HUES48 (cell line): Measurements from ENCODE around the gene AMBRA1.

Experiments used
- H3K27ac ChIP-seq: one replicate; pipeline ENCODE4 v1.7.0; 2013; ENCODE audit warnings: low read depth, low read length, inconsistent platforms
- H3K27me3 ChIP-seq: 2 replicates; pipeline ENCODE4 v1.6.1; 2013; ENCODE audit warnings: mild to moderate bottlenecking, low read length; ENCODE audit not compliant: control insufficient read depth, insufficient read depth
- H3K36me3 ChIP-seq: 2 replicates; pipeline ENCODE4 v1.6.1; 2013; ENCODE audit warnings: low read length; ENCODE audit not compliant: control insufficient read depth, insufficient read depth
- H3K4me1 ChIP-seq: 2 replicates; pipeline ENCODE4 v1.6.1; 2013; ENCODE audit warnings: mild to moderate bottlenecking, low read length; ENCODE audit not compliant: control insufficient read depth, insufficient read depth
- H3K4me3 ChIP-seq: 2 replicates; pipeline ENCODE4 v1.5.1; 2013; ENCODE audit warnings: mild to moderate bottlenecking, low read depth, low read length
- H3K9ac ChIP-seq: 2 replicates; pipeline ENCODE4 v1.6.1; 2013; ENCODE audit warnings: mild to moderate bottlenecking, low read depth, low read length, moderate library complexity
- H3K9me3 ChIP-seq: 2 replicates; pipeline ENCODE4 v1.6.1; 2013; ENCODE audit warnings: low read length; ENCODE audit not compliant: control insufficient read depth, insufficient read depth

AMBRA1 gene

GRCh38 chr11:46485856-46486443, 107.9 kb downstream of the AMBRA1 start:
- H3K9ac ChIP-seq = no peak overlapping the region
- no peaks in the 10 kb centered on the region for H3K36me3 ChIP-seq
- H3K27me3 ChIP-seq = no peaks in the 10 kb centered on the region
- H3K4me1 ChIP-seq = no peaks in the 10 kb centered on the region
- H3K9me3 ChIP-seq = no peaks in the 10 kb centered on the region
- no peak overlapping the region for H3K27ac ChIP-seq
- H3K4me3 ChIP-seq = no peak overlapping the region

GRCh38 chr11:46484101-46484500, 109.7 kb downstream of the AMBRA1 start:
- Histone ChIP-seq H3K9me3 (no peaks in the 10 kb centered on the region), H3K9ac (no peak overlapping the region), H3K36me3 (no peaks in the 10 kb centered on the region), H3K27me3 (no peaks in the 10 kb centered on the region), H3K4me3 (no peak overlapping the region), H3K27ac (no peak overlapping the region), H3K4me1 (no peaks in the 10 kb centered on the region)

- no peak overlapping the region for H3K27ac ChIP-seq
- no peak overlapping the region for H3K9ac ChIP-seq
- no peaks in the 10 kb centered on the region for H3K27me3 ChIP-seq
- H3K9me3 ChIP-seq = no peaks in the 10 kb centered on the region
- H3K4me1 ChIP-seq = no peaks in the 10 kb centered on the region
- H3K36me3 ChIP-seq = no peaks in the 10 kb centered on the region
- no peak overlapping the region for H3K4me3 ChIP-seq
These were observed 112.9 kb downstream of the AMBRA1 start for GRCh38 chr11:46480909-46481308.

- Histone ChIP-seq H3K27me3 (no peaks in the 10 kb centered on the region), H3K4me1 (no peaks in the 10 kb centered on the region), H3K4me3 (no peak overlapping the region), H3K27ac (no peak overlapping the region), H3K9me3 (no peaks in the 10 kb centered on the region), H3K9ac (no peak overlapping the region), H3K36me3 (no peaks in the 10 kb centered on the region)
These were observed 113.6 kb downstream of the AMBRA1 start for GRCh38 chr11:46480166-46480726.

GRCh38 chr11:46479601-46480000, 114.2 kb downstream of the AMBRA1 start:
- H3K9me3 ChIP-seq = no peaks in the 10 kb centered on the region
- no peak overlapping the region for H3K4me3 ChIP-seq
- H3K9ac ChIP-seq = no peak overlapping the region
- no peaks in the 10 kb centered on the region for H3K4me1 ChIP-seq
- no peaks in the 10 kb centered on the region for H3K36me3 ChIP-seq
- no peak overlapping the region for H3K27ac ChIP-seq
- H3K27me3 ChIP-seq = no peaks in the 10 kb centered on the region

GRCh38 chr11:46478196-46478595, 115.6 kb downstream of the AMBRA1 start:
- no peak overlapping the region for H3K4me3 ChIP-seq
- H3K4me1 ChIP-seq = no peaks in the 10 kb centered on the region
- no peak overlapping the region for H3K27ac ChIP-seq
- H3K36me3 ChIP-seq = no peaks in the 10 kb centered on the region
- H3K9ac ChIP-seq = no peak overlapping the region
- no peaks in the 10 kb centered on the region for H3K9me3 ChIP-seq
- H3K27me3 ChIP-seq = no peaks in the 10 kb centered on the region

- Histone ChIP-seq H3K27me3 (no peaks in the 10 kb centered on the region), H3K4me3 (no peak overlapping the region), H3K9me3 (no peaks in the 10 kb centered on the region), H3K36me3 (no peaks in the 10 kb centered on the region), H3K27ac (no peak overlapping the region), H3K9ac (no peak overlapping the region), H3K4me1 (no peaks in the 10 kb centered on the region)
These were observed 116.7 kb downstream of the AMBRA1 start for GRCh38 chr11:46477136-46477535.

- H3K9ac ChIP-seq = no peak overlapping the region
- no peak overlapping the region for H3K27ac ChIP-seq
- H3K4me1 ChIP-seq = no peaks in the 10 kb centered on the region
- no peaks in the 10 kb centered on the region for H3K36me3 ChIP-seq
- no peaks in the 10 kb centered on the region for H3K27me3 ChIP-seq
- H3K9me3 ChIP-seq = no peaks in the 10 kb centered on the region
- H3K4me3 ChIP-seq = no peak overlapping the region
These were observed 117.8 kb downstream of the AMBRA1 start for GRCh38 chr11:46475926-46476545.

GRCh38 chr11:46475051-46475925, 118.5 kb downstream of the AMBRA1 start:
- H3K4me1 ChIP-seq = no peaks in the 10 kb centered on the region
- H3K9me3 ChIP-seq = no peaks in the 10 kb centered on the region
- H3K9ac ChIP-seq = no peak overlapping the region
- H3K36me3 ChIP-seq = no peaks in the 10 kb centered on the region
- no peak overlapping the region for H3K4me3 ChIP-seq
- no peak overlapping the region for H3K27ac ChIP-seq
- H3K27me3 ChIP-seq = no peaks in the 10 kb centered on the region

- H3K9me3 ChIP-seq = no peaks in the 10 kb centered on the region
These were observed 121.2 kb downstream of the AMBRA1 start for GRCh38 chr11:46472662-46472994.

More at GRCh38 chr11:46472662-46472994, 121.2 kb downstream of the AMBRA1 start:
- Histone ChIP-seq H3K9ac (no peak overlapping the region), H3K36me3 (peaks cover 4% of the 10 kb centered on the region; the same call in 1 of the 2 replicates), H3K4me3 (no peak overlapping the region), H3K4me1 (no peaks in the 10 kb centered on the region), H3K27me3 (no peaks in the 10 kb centered on the region), H3K27ac (no peak overlapping the region)
